AG08396 (cell line): ENCODE measurements around the gene MBNL1.

ENCODE experiments used
- DNase-seq: peaks from one replicate; pipeline ENCODE4 v3.0.0; 2012; ENCODE audit warnings: low spot score, mixed read lengths

MBNL1 gene, protein sequence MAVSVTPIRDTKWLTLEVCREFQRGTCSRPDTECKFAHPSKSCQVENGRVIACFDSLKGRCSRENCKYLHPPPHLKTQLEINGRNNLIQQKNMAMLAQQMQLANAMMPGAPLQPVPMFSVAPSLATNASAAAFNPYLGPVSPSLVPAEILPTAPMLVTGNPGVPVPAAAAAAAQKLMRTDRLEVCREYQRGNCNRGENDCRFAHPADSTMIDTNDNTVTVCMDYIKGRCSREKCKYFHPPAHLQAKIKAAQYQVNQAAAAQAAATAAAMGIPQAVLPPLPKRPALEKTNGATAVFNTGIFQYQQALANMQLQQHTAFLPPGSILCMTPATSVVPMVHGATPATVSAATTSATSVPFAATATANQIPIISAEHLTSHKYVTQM

DNA sequence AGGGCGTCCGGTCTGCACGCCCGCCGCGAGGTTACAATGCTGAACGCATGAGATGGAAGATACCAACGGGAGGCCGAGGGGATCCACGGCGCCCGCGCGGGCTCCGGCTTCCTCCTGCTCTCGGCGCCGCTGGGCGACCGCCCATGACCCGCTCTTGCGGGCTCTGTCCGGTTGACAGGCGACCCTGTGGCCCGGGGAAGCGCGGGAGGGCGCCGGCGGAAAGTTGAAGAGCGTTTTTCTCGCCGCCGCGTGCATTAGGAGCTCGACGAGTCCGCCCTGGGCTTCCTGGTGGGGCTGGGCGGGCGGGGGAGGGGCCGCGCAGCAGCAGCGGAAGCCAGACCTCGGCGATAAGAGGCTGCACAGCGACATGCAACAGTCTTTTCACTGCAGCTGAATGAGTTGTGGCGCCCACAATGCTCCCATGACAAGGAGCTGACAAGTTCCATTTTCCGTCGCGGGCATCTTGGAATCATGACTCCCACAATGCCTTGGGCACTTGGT lies at the start of gene MBNL1:
MBNL1 (plus strand) TSS at position 375 of the 501 bp plus-strand sequence. CDS start 31,265 bp downstream, outside the sequence.
- DNase-seq: peak; percentile 45

DNA sequence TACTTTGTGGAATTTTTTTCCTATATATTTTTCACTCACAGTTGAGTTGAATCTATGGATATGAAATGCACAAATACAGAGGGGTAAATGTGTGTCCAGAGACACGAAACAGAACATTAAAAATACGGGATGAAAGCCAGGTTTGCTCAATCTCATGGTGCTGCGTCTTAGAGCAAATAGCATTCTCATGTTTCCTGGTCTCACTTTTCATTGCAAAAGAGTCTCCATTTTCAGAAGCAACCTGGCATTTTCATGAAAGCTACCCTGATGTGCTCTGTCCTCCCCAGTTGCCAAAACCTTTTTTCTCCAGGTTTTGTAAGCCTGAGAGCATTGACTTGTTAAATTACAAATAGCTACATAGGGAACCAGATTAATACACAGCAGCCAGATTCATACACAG lies 49.5 kb upstream of the MBNL1 start:
- no peak for DNase-seq

- DNase-seq: no peak
Measured at GRCh38 chr3:152219769-152220255, 48.9 kb upstream of the MBNL1 start.

DNA sequence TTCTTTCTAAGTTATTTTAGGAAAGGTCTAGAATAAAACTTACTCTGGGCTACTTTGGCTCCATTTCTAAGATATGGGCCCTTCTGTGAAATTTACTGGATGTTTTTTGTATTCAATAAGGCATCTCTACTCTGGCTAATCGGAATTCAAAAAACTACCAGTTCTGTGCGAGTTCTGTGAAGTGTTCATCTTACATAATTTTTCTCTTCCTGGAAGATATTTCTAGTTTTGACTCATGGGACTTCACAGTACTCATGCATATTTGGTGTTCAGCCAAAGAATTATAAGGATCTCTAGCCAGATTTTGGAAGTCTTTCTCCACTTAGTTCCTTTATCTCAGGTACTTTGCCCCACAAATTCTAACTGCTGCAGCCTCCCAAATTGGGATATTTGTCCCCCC lies 46.4 kb upstream of the MBNL1 start:
- peak; percentile 44 for DNase-seq

GRCh38 chr3:152225201-152225600 lies 43.5 kb upstream of the MBNL1 start:
- DNase-seq: no peak

- no peak for DNase-seq
Measured at GRCh38 chr3:152226176-152226575, 42.6 kb upstream of the MBNL1 start.

- no peak for DNase-seq
Measured at GRCh38 chr3:152227027-152227426, 41.7 kb upstream of the MBNL1 start.

GRCh38 chr3:152229692-152230091 lies 39.0 kb upstream of the MBNL1 start:
- no peak for DNase-seq

DNA sequence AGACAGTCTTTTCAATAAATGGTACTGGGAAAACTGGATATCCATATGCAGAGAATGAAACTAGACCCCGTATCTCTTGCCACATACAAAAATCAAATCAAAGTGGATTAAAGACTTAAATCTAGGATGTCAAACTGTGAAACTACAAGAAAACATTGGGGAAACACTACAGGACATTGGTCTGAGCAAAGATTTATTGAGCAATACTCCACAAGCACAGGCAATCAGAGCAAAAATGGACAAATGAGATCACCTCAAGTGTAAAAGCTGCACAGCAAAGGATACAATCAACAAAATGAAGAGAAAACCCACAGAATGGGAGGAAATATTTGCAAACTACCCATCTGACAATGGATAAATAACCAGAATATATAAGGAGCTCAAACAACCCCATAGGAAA lies 38.4 kb upstream of the MBNL1 start:
- DNase-seq: no peak

DNA sequence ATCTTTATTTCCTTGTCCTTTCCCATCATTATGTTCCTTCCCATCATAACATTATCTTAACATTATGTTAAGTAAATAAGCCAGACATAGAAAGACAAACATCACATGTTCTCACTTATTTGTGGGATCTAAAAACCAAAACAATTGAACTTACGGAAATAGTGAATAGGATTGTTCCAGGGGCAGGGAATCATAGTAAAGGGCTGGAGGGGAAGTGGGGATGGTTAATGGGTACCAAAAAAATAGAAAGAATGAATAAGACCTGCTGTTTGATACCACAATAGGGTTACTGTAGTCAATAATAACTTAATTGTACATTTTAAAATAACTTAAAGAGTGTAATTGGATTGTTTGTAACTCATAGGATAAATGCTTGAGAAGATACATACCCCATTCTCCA lies 36.7 kb upstream of the MBNL1 start:
- no peak for DNase-seq

DNA sequence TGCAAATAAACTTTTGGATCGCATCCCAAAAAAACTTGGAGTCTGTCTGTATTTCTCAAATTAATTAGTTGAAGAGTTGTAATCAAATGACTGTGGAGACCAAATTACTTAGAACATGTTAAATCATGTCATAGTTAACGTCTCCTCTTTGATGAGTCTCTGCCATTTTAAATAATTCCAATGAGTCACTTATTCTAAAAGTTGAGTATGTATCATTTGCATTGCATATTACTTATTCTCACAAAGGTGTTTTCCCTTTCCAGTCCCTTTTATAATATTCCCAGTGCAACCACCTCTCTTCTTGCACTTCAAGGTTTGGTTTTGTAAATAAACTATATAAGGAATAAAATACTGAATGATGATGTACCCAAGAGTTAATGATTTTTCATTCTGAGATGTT lies 36.0 kb upstream of the MBNL1 start:
- no peak for DNase-seq

GRCh38 chr3:152234657-152235375 lies 33.9 kb upstream of the MBNL1 start:
- no peak for DNase-seq

- DNase-seq: no peak
Measured at GRCh38 chr3:152235709-152236298, 32.9 kb upstream of the MBNL1 start.

- DNase-seq: no peak
Measured at GRCh38 chr3:152236716-152237115, 32.0 kb upstream of the MBNL1 start.

DNA sequence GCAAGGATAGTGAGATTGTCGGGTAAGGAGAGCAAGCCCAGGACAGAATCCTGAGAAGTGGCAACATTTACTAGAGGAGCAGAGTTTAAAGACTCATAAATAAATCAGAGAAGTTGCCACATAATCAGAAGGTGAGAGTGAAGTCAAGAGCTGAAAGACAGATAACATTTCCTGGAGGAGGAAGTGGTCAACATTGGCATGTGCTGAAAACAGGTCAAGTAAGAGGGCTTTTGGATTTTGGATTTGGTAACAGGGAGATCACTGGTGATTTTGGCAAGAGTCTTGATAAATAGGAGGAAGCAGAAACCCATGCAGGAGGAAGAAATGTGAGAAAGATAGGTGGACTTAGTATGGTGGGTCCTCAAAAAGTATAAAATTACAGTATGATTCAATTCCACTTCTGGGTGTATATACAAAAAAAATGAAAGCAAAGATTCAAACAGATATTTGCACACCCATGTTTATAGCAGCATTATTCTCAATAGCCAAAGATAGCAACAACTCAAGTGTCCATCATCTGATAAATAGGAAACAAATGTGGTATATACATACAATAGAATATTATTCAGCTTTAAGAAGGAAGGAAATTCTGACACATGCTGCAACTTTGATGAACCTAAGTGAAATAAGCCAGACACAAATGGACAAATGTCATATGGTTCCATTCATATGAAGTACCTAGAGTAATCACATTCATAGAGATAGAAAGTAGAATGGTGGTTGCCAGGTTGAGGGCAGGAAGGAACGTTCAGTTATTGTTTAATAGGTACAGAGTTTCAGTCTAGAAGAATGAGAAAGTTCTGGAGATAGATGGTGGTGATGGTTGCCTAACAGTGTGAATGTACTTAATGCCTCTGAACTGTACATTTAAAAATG lies 27.3 kb upstream of the MBNL1 start:
- no peak for DNase-seq

DNA sequence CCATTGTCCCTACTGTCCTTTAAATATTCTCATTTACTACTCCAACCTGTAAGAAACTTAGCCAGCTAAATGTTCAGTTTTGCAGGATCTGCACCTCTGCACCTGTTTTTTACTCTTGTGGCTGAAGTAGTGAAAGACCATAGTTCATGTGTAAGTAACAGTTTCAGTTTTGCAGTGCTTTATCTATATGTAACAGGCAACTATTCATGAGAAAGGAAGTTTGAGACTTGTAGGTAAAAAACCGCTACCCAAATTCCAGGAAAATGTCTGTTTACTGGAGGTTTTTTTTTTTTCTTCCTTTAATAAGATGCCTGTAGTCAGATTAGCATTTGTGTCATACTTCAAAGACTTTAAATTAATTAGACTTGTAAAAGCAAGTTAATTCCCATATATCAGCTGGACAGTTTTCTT lies 25.4 kb upstream of the MBNL1 start:
- no peak for DNase-seq

DNA sequence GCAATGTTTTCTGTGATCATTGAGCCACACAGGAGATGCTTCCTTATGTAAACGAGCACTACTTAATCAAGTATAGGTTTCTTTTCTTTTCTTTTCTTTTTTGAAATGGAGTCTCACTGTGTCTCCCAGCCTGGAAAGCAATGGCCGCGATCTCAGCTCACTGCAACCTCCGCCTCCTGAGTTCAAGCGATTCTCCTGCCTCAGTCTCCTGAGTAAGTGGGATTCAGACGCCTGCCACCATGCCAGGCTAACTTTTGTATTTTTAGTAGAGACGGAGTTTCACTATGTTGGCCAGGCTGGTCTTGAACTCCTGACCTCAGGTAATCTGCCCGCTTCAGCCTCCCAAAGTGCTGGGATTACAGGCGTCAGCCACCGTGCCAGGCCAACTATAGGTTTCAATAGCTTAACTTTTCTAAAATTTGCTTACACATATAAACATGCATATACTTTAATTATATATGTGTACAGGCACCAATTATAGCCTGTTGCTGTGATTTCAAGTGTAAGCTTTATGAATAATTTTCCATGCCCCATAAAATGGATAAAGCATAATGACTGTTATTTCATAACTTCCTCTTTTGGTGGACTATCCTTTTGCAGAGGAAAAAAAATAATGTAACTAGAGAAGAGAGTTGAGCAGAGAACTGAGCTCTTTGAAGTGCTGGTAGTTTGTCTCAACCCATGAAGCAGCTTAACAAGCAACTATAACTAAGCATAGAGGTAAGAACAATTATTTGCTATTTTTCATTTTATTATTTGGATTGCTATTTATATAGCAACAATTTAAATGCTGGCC lies 24.8 kb upstream of the MBNL1 start:
- no peak for DNase-seq

DNA sequence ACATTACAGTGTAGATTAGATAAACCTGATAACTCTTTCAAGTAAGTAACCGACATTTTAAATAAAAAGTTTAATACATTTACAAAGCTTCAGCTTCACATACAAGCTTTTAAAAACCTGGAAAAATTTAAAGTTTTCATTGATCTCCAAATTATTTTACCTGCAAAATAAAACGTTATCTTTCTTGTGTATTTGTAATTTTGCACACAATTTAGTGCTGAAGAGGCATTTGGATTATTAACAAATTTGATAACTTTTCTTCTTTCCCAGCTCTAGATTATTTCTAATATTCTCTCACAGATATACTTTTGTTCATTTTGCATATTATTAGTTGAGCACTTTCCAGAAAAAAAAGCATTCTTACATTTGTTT lies 24.2 kb upstream of the MBNL1 start:
- DNase-seq: no peak

DNA sequence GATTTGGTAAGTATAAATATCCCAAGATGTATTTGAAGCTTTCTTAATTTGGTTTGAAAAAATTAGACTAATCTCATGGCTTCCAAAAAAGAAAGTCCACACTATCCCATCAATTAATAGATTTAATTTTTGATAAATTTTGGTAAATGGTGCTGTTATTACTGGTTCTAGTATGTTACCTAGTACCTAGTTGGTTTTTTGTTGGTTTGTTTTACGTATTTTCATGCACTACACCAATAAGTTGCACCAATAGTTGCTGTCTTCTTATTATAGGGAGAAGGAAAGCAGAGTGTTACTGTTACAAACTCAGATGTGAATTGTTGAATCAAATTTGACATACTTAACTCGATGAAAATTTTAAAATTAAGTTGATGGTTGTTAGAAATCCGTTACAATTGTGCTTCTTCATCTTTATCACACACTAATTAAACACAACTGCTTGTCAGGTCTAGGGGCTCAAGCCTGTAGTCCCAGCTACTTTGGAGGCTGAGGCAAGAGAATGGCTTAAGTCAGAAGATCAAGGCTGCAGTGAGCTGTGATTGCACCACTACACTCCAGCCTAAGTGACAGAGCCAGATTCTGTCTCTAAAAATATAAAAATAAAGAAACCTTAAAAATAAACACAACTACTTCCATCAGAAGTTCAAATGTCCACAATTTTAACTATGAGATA lies 23.1 kb upstream of the MBNL1 start:
- DNase-seq: no peak

DNA sequence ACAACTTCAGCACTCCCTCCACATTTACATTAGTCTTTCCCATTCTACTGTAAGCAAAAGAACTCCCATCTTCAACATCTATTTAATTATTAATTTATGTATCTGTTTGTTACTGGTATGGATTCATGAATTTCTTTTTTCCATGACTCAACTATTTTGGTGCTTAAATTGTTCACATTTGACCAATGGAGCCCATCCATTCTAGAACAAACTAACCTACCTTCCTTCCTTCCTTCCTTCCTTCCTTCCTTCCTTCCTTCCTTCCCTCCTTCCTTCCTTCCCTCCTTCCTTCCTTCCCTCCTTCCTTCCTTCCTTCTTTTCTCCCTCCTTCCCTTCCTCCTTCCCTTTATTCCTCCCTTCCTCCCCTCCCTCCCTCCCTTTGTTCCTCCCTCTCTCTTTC lies 16.8 kb upstream of the MBNL1 start:
- no peak for DNase-seq
